Hematopoietic multipotent progenitor cell treated with erythropoietin and hydrocortisone succinate and interleukin-3 and kit ligand, for 8 days (in vitro differentiated cells): Measurements from ENCODE around the gene GGT6.

Source experiments
- DNase-seq: peaks from one replicate; pipeline ENCODE4 v3.0.0-alpha.2; 2015

GGT6 gene

DNA sequence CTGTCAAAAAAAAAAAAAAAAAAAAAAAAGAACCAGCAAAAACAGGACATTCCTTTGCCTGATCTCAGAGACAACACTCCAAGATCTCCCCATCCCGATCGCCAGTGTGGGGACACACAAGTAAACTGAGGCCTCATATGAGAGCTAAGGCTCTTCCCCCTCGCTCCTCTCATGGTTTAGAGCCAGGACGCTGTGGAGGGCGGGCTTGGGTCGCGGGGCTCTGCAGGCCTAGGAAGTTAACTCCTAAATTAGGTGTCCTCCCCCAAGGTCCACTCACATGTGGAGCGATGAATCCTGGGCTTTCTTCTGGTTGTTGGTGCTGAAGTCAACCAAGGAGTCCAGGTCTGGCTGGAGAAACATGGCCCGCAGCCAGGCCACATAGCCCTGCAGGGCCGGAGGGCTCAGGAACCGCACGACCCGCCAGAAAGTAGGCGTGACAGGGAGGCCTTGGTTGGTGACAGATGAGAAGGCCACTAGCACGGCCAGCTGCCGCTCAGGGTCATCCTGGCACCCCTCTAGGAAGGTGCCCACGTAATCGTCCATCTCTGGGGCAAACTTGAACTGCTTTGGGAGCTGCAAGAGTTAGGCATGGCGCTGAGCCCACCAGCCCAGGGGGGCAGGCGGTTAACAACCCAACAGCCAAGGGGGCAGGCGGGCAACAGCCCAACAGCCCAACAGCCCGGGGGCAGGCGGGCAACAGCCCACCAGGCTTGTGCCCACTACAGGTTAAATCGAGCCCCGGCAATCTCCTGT, 10.4 kb downstream of the GGT6 start:
- DNase-seq, result no peak

DNA sequence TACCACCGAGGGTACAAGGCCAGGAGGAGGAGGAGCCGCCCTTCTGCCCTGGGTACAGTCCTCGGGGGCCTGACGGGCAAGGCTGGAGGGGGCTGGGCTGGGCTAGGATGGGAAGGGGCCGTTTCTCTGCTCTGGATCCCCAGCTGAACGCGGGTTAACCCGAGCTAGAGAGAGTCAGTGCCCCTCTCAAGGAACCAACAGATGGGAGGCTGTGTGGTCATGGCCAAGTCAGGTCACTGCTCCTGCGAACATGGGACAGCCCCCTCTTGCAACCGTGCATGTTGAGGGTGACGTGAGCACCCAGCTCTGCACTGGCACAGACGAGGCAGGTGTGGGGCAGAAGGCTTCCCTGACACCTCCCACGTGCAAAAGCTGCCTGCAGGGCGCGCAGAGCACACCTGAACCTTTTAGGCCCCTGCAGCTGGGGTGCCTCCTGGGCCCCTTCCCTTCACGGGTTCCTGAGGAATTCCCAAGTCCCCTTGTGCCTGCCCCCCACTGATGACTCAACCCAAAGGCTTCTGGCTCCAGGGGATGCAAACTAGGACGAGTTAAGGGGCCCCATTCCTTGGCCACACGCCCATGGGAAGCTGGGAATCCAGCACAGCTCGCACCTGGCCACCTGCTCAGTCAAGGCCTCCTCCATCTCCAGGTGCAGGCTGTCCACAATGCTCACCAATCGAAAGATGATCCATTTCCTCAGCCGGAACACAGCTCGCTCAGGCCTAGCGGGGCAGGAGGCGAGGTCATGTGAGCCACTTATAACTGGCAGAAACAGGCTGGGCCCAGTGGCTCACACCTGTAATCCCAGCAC, 11.5 kb downstream of the GGT6 start:
- DNase-seq, result no peak

DNA sequence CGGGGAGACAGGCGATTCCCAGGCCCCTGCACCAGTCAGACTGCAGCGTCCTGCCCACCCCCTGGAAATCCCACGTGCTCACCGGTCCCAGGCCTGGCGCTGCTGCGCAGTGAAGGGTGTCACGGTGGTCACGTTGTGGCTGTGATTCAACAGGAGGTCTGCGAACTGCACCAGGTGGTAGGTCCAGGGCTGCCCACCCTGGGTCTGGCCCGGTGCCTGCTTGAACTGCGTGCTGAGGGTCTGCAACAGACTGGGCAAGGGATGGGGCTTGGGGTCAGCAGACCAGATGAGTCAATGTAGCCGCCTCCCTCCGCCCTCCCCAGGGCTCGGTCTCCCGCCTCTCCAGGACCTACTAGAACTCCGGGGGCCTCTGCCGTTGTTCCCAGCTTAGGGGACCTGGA, 12.3 kb downstream of the GGT6 start:
- no peak for DNase-seq

DNA sequence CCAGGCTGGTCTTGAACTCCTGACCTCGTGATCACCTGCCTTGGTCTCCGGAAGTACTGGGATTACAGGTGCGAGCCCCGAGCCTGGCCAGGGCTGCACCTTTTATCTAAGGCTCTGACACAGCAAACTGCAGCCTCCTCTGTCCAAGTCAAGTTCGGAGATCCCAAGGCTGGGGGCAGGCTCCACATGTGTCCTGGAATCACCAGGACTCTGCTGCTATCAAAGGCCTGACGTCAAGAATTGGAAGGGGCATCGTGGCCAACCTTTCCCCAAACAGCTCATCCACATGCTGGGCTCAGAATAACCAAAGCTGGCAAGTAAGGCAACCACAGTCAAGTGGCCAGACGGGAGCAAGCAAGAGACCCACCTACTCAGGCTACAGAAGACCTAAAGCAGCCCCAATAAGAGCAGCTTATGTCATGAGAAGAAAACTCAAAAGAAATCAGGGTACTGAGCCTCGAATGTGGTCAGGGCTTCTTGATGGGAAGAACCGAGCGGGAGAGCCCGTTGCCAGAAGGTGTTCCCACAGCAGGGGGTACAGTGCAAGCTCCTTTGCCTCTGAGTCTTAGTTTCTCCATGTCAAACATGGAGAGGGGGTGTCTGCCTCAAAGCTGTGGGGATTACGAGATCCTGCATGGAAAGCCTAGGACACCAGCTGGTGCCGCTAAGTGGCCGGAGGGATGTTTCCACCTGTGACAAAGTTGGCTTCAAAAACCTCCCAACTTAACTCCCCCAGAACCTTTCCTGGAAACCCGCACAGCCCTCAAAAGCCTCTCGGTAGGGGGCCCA, 13.1 kb downstream of the GGT6 start:
- DNase-seq, result no peak

DNA sequence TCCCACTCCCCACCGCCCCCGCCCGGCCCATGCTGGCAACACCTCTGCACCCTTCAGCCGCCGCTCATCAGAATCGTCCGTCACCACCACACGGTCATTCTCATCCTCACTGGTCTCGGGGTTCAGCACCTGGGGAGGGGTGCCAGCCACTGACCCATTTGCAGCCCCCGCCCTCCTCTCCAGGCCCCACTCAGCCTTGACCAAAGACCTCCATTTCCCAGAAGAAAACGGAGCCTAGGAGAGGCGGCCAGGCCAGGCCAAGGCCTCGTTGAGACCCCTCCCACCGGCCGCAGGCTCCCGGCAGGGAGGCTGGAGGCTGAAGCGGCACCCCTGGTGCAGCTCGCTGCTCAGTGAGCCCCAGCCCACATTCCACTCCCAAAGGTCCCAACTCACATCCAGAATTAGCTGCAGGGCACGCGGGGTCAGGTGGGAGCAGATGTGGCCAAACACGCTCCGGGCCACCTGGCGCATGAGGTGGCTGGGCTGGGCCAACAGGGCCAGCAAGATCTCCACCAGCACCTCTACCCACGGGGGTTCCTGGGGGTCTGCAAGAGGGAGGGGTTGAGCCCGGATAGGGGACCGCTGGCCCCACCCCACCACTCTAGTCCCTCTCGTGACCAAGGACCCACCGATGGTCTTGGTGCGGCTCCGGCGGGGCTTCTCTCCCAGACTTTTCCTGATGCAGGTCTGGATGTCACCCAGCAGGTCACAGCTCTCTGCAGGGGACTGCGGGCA, 15.0 kb downstream of the GGT6 start:
- no peak for DNase-seq

DNA sequence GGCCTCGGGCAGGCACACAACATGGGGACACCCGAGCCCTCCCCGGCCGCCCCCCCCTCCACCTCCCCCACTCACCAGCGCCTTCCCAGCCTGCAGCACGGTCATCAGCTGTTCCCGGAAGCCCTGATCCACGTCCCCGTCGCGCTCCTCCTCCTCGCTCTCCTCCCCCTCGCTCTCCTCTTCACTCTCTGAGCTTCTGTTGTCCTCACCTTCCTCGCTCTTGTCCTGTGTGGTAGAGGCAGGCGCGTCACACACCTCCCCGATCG, 15.5 kb downstream of the GGT6 start:
- DNase-seq, result no peak

DNA sequence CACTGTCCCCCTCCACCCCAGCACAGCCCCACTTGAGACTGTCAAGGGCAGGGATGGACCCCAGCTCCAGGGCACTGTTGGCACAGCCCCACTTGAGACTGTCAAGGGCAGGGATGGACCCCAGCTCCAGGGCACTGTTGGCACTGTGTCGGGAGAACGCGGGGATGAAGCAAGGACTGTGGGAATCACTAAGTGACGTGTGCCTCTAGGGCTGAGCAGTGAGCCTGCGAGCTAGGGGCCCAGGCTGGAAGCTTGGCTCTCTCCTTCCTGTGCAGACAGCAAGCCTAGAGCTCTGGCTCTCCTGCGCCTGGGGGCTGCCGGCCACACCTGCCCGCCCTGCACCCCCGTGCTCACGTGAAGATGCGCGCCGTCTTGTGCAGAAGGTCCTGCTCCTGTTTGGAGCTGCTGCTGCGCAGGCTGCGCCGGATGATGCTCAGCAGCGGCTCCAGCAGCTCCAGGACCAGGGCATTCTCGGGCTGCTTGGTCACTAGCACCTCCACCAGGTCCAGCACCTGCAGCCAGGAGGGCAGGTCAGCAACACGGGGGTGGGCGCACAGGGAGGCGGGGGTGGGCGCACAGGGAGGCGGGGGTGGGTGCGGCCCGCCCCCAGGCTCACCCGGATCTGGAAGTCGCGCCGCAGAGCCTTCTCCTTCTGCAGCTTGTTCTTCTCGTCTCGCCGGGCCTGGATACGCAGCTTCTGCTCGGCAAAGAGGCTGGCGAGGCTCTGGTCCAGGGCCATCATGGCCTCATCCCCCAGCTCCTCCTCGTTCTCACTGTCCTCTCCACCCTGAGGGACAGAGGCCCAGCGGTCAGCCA, 16.0 kb downstream of the GGT6 start:
- DNase-seq, result no peak

DNA sequence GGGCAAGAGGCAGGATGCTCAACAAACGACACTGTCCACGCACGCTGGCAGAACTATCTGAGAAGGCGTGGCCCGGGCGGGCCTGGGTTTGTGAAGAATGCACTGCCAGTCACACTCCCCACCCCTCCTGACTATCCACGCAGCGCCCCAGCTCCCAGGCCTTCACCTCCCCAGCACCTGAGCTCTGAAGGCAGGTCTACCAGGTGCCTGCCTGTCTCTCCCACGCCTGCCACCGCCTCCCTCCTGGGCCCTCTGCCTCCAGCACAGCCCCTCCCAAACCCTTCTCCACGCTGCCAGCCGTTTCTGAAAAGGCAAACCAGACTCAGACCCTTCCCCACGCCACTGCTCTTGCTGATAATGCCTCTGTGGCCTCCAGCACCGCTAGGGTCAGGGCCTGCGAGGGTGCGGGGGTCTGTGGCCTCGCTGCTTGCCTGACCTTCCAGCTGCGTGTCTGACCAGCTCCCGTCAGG, 16.8 kb downstream of the GGT6 start:
- DNase-seq, result no peak

DNA sequence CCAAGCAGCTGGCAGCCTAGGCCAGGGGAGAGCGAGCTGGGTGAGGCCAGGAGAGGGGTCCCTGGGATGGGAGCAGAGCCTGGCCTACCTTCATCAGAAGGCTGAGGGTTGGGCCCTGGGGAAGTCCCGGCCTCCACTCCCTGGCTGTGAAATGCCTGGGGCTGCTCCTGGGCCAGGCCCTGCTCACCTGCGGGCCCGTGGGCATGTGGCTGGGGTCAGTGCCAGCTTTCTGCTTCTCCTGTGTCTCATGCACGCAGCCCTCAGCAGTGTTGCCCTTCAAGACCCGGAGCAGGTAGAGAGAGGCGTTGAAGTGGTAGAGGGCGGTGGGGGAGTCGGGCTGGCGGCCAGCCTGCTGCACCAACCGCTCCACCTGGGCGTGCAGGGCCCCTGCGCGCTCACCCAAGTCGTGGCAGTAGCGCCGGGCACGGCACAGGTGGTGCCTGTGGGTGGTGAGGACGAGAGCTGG, 17.6 kb downstream of the GGT6 start:
- DNase-seq, result no peak

DNA sequence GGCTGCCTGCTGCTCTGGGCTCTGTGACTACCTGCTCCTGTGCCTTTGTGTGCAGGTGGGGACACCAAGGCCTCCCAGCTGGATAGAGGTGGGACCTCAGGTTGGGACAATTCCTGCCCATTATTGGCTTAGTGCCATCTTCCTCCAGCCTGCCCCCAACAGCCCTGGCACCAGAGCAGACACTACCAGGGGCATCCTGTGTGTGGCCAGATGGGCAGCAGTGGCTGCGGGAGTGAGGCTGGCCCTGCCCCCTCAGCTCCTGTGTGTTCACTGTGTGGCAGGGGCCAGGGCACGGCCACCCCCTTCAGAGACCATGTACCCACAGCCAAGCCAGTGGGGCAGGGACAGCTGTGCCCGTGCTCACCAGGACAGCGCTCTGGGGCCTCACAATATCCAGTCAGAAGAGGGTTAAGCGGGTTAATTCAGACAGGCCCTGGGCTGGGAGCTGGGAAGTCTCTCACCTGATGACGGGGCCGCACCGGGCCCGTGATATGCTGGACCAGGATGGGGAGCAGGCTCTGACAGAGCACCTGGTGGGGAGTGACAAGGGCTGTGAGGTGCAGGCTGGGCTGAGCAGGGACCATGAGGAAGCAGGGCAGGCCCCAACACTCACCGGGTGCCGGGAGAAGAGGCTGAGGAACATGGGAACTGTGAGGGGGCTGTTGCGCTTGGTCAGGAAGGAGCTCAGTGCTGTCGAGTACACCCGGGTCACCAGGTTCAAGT, 18.2 kb downstream of the GGT6 start:
- no peak for DNase-seq

DNA sequence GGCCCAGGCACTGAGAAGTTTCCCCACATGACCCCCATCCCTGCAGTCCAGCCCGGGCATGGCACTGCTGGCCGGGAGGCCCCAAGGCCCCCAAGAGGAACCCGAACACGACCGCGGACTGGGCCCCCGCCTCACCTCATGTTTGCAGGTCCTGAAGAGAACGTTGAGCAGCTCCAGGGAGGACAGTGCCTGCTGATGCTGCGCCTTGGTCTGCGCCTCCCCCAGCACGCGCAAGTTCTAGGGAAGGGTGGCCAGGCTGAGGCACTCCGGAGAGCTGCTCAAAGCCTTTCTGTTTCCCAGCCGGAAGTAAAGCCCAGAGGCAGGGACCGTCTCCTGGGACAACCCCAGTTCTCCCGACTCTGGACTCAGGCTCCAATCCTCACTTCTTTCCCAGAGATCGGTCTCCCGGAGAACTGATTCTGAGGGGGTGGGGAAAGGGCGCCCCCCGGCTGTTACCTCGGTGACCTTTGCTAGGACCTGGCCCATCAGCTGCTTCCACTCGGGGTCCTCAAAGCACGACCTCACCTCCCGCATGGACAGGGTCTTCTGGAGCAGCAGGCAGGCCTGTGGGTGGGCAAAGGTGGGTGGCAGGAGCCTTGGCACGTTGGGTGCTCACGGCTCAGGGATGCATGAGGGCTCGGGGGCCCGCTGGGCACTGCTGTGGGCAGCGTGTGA, 18.9 kb downstream of the GGT6 start:
- DNase-seq, result no peak

DNA sequence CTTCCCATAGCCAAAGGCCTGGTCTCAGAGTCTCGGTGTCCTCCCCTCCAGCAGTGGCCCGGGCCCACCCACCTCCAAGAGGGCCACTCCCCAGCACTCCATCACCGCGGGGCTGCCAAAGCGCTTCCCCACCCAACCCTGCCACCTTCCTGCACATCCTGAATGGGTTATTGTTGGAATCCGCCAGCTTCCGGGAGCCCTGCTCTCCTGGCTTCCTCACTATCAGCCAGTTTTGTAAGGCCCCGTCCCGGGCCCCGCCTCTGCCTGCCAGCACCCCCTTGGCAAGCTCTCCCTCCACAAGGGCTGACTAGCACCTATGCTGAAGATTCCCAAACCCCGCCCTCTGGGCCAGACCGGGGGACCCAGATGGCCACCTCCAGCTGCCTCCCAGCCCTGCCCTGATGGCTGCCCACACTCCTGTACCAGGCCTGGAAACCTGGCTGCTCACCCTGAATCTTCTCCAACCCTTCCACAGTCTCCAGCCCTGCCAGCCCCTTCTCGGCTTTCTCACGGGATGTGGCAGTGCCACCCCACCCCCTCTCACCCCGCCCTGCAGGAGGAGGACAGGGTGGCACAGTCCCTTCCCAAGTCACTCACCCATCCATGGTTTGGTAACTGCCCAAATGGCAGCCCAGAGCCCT, 19.6 kb downstream of the GGT6 start:
- no peak for DNase-seq

DNA sequence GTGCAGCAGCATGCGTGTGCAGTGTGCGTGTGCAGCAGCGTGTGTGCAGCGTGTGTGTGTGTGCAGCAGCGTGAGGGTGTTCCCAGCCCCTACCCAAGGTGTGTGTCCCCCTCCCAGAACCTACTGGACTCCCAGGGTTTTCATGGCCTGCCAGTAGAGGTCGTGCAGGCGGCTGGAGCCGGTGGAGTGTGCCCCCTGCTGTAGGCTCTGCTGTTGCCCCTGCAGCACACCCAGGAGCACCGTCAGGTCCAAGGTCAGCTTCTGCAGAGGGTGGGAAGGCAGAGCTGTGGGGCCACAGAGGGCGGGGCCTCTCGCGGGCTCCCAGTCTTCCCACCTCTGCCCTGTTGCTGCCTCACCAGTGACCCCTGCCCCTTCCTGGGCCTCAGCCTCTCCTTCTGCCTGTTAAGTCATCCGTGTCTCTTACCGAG, 20.1 kb downstream of the GGT6 start:
- no peak for DNase-seq

DNA sequence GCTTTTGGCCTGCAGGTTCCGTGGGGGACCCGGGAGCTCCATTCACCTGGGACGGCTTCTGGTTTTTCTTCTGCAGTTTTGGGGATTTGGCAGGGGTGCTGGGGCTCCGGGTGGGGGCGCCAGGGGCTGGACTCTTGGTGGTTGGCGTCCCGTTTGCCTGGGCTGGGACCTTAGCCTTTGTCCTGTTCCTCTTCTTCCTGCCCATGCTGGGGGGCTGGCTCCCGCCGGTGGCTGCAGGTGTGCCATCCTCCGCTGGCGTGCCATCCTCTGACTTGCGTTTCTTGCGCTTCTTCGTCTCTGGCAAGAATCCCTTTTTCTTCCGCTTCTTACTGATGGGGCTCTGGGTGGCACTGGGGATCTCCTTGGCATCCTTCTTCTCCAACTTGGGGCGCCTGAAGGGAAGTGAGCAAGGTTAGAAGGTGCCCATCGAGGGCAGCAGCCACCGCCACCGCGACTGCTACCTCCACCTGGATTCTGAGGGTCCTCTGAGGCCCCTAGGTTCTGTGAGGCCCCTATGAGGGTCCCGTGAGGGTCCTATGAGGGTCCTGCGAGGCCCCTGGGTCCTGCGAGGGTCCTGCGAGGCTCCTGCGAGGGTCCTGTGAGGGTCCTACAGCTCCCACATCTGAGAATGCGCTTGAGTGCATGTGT, 20.7 kb downstream of the GGT6 start:
- no peak for DNase-seq

DNA sequence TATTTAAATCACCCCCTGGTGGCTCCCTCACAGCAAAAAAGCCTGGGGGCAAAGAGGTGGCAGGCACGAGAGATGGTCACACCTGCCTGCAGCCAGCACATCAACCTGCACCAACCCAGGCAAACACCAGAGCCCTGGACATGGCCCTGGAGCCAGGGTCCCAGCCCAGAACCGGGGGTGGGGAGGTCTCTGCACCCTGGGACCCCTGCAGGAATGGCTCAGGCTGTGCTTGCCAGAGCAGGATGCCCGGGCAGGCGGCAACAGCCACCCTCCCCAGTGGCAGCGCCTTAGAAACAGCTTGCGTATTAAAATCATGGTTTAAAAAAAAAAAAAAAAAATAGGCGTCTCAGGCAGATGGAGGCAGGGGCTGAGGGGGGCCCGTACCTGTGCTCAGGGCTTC, 21.4 kb downstream of the GGT6 start:
- no peak for DNase-seq

DNA sequence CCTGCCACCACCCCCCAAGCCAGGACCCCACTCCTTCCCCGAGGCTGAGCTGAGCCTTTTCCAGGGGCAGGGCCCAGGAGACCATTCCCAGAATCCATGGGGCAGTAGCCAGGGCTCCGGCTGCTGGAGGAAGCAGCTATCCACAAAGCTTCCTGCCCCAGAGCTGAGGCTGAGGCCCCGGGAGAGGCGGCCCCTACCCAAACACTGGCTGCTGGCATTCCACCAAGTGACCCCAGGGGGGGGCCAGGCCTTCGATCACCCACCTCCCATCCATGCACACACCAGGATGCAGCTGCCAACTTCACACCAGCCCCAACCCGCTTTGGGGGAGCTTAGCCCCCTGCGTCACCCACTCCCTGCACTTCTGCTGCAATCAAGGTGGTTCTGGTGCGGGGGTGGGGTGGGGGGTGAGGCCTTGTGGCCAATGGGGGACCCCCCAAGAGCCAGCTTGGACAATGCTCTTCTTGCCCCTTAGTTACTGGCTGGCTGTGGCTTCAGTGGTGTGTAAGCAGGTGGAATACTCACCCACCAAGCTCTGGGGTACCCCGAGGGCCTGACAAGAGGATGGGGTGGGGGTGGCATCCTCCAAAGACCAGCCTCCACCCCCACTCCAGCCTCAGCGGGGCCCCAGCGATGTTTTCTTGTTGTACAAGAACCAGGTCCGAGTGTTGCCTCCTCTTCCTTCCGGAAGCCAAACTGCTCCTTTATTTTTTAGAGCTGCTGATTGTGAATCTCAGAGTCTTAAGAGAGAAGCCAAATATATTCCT, 22.0 kb downstream of the GGT6 start:
- no peak for DNase-seq

DNA sequence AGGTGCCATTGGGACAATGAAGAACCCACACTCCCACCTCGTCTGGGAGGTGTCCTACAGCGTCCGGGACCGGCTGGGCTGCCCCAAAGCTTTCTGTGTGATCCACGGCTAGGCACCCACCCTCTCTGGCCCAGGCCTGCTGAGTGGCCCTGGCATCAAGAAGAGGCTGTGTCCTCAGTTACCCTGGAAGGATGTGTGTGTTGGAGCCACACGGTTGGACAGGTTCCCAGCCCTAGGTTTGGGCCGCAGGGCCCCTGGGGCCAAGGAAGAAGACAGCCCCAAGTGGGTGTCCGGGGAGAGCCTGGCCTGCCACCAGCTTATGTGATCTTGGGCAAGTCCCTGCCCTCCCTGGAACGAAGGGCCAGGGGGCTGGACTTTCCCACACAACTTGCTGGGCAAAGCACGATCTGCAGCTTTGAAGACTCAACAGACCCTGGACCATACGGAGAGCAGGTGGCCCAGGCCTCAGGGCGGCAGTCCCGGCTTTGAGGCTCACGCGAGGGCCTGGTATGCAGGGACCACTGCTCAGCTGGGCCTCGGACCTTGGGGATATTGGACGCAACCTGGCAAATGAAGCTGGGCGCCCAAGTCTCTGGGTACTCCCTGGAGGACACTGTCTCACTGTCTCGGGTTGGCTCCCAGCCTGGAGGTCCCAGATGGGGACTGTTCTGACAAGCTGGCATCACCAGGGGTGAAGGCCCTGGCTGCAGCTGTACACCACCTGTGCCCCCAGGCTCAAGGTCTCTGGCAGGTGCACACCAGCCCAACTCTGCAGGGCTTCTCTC, 22.7 kb downstream of the GGT6 start:
- DNase-seq, result no peak
